Tibial nerve (tissue), 4 donors: ENCODE results near the gene RBP4.

Source experiments
- CTCF ChIP-seq, 5 experiments: fragments of 200-600 bp in 3 of 5; fragments of 450-650 bp in 2 of 5; sonication (generic) in 3 of 5; IDR thresholded peaks; one replicate each; pipeline ENCODE4 v1.5.1; 2016 to 2019; ENCODE audit warnings: antibody characterized with exemption in 5 of 5, mild to moderate bottlenecking in 3 of 5, moderate library complexity in 2 of 5
- EP300 ChIP-seq, 2 donors: sonication (generic); formaldehyde crosslinking; IDR thresholded peaks; one replicate each; pipeline ENCODE4 v1.6.1; 2017; ENCODE audit warnings: antibody characterized with exemption in 2 of 2, mild to moderate bottlenecking in 1 of 2
- POLR2A ChIP-seq, 2 donors: fragments of 450-650 bp; IDR thresholded peaks; one replicate each; pipeline ENCODE4 v1.6.1; 2017; ENCODE audit warnings: antibody characterized with exemption in 2 of 2, mild to moderate bottlenecking in 2 of 2, moderate library complexity in 2 of 2

- TF ChIP-seq CTCF (IDR thresholded peaks at IDR 0.05): no peak
- TF ChIP-seq POLR2A (IDR thresholded peaks at IDR 0.05): no peak
- no peak for TF ChIP-seq EP300 (IDR thresholded peaks at IDR 0.05)
Measured at GRCh38 chr10:93576888-93577287, 24.1 kb downstream of the RBP4 start.
